Naive B cell (primary cell): ENCODE data around the gene CEMP1. TPM values are rescaled to one million over a fixed set of nuclear protein-coding genes. Genes with fewer than 3 reads are reported as not detected.

Source experiments
- ATAC-seq, 2 donors: fragments of 150-1000 bp; cut with Tn5 transposase; 2 replicates each; pipeline ENCODE4 v1.10.0; 2021; ENCODE audit warnings: low read depth in 2 of 2, mild to moderate bottlenecking in 2 of 2, moderate library complexity in 2 of 2
- DNase-seq: peaks from one replicate; pipeline ENCODE4 v3.0.0; 2022
- H3K27ac Mint-ChIP-seq, 6 donors: one replicate each; pipeline ENCODE4 v1.8.0; 2020 to 2022; ENCODE audit warnings: mild to moderate bottlenecking in 6 of 6, mixed read lengths in 6 of 6, moderate library complexity in 5 of 6, inconsistent platforms in 2 of 6
- H3K27me3 Mint-ChIP-seq, 3 donors: one replicate each; pipeline ENCODE4 v1.8.0; 2021 to 2022; ENCODE audit warnings: mixed read lengths in 3 of 3, mild to moderate bottlenecking in 1 of 3
- H3K36me3 Mint-ChIP-seq, 2 donors: one replicate each; pipeline ENCODE4 v1.8.0; 2020 to 2022; ENCODE audit warnings: mixed read lengths in 2 of 2, inconsistent platforms in 1 of 2, mild to moderate bottlenecking in 1 of 2
- H3K4me1 Mint-ChIP-seq, 3 donors: one replicate each; pipeline ENCODE4 v1.8.0; 2020 to 2022; ENCODE audit warnings: mixed read lengths in 3 of 3, inconsistent platforms in 1 of 3, mild to moderate bottlenecking in 1 of 3, moderate library complexity in 1 of 3
- H3K4me3 Mint-ChIP-seq, 8 donors: one replicate each; pipeline ENCODE4 v1.8.0; 2020 to 2022; ENCODE audit warnings: mild to moderate bottlenecking in 8 of 8, mixed read lengths in 8 of 8, moderate library complexity in 8 of 8, inconsistent platforms in 2 of 8
- H3K9me3 Mint-ChIP-seq, 7 donors: one replicate each; pipeline ENCODE4 v1.8.0; 2020 to 2022; ENCODE audit warnings: mixed read lengths in 7 of 7, mild to moderate bottlenecking in 5 of 7, inconsistent platforms in 2 of 7, moderate library complexity in 1 of 7
- polyA plus RNA-seq, 6 donors: library from polyadenylated mRNA; unstranded; fragments of 300-500 nt; fragmentation: Illumina TruSeq; gene quantifications; one replicate each; pipeline ENCODE4 v1.2.3, GENCODE V29; 2021; ENCODE audit warnings: low read depth in 6 of 6

Gene CEMP1
- polyA plus RNA-seq, 6 donors from 2014 or later, result 2.4 to 5.7 (median 3.5) TPM

DNA sequence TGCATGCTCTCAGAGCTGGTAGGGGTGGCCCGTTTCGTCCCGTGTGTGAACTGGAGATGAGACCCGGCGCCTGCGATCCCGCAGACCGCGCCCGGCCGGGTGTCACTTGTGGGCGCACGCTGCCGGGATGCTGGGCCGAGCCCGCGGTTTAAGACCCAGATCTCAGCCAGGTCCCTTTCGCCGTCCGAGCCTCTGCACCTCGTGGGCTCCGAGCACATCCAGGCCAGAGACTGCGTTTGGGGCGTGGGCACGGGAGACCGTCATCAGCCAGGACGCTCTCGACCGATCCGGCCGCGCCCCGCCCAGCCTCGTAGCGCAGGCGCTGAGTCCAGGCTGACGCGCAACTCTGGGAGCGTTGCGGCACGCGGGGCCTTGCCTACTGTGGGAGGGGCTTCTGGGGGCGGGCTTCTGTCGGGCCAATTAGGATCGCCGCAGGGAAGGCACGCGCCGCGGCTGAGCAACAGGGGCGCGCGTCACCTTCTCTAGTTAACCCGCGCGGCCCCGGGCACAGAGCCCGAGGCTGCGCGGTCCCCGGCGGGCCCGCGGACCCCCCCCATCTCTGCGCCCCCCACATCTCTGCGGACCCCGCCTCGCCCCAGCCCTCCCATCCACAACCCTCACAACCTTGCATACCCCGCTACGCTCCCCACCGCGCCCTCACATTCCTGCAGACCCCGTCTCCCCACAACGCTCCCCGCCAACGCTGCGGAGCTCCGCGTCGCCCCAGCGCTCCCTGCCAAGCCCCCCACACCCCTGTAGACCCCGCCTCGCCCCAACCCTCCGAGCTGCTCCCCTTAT is 687 bp upstream of the CEMP1 start:
- Mint-ChIP-seq H3K27ac (peak overlapping the region; percentile 99 to 100 (median 100)), H3K4me1 (peaks cover 23 to 34% (median 30%) of the 10 kb centered on the region in 3 donors), H3K4me3 (peak overlapping the region; percentile 91 to 99 (median 97))

DNA sequence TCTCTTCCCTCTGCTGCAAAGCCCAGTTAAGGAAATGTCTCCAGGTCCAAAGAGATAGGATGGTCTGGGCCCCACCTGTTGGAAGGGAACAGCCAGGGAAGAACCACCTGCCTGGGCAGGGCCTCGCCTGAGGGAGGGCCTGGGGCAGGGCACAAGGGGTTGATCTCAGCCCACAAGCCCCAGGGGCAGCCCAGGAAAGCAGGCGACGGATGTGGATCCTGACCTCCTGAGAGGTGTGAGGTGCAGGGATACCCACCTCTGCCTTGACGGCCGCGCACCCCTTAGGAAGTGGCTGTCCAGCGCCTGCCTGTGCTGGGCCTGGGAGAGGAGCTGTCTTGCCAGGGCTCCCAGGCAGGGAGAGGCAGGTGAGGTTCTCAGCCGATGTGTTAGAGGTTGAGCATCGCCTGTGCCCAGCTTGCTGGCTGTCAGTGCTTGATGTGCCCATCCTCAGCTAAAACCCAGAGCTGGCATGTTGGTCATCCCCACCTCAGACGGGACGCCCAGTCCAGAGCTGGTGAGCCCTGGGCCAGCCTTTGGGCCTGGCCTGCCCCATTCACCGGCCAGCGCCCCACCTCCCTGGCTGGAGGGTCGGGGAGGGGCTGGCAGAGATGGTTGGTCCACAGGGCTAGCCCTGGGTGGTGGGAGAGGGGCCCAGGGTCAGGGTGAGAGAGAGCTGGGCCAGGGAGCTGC is 434 bp downstream of the CEMP1 start:
- peak; percentile 8 for DNase-seq
- peaks cover 0 to 7% of the 10 kb centered on the region in 2 donors for H3K36me3 Mint-ChIP-seq

More for the DNA sequence above, 687 bp upstream of the CEMP1 start:
- peak; percentile 98 for DNase-seq
- no peaks in the 10 kb centered on the region for H3K9me3 Mint-ChIP-seq
- ATAC-seq, result peak; percentile 80 to 82
- H3K36me3 Mint-ChIP-seq, result no peaks in the 10 kb centered on the region
- no peaks in the 10 kb centered on the region for H3K27me3 Mint-ChIP-seq

GRCh38 chr16:2529961-2530628 is 1.1 kb downstream of the CEMP1 start:
- Mint-ChIP-seq H3K27ac (peak overlapping the region in 5 of 6 donors; percentile 90 to 99 (median 93)), H3K4me1 (peaks cover 23 to 35% (median 28%) of the 10 kb centered on the region in 3 donors), H3K9me3 (no peaks in the 10 kb centered on the region), H3K4me3 (peak overlapping the region in 6 of 8 donors; percentile 16 to 99 (median 62)), H3K36me3 (peaks cover 0 to 7% of the 10 kb centered on the region in 2 donors), H3K27me3 (no peaks in the 10 kb centered on the region)
- no peak for ATAC-seq
- DNase-seq, result peak; percentile 1

More for the DNA sequence above, 434 bp downstream of the CEMP1 start:
- H3K27me3 Mint-ChIP-seq, result no peaks in the 10 kb centered on the region
- peak overlapping the region in 6 of 8 donors; percentile 91 to 99 (median 97) for H3K4me3 Mint-ChIP-seq
- no peak for ATAC-seq
- peak overlapping the region; percentile 99 to 100 (median 100) for H3K27ac Mint-ChIP-seq
- H3K4me1 Mint-ChIP-seq, result peaks cover 23 to 35% (median 28%) of the 10 kb centered on the region in 3 donors
- no peaks in the 10 kb centered on the region for H3K9me3 Mint-ChIP-seq

- Mint-ChIP-seq H3K27me3 (no peaks in the 10 kb centered on the region), H3K9me3 (no peaks in the 10 kb centered on the region), H3K4me3 (peak overlapping the region in 3 of 8 donors; percentile 16 to 70 (median 37)), H3K27ac (peak overlapping the region in 4 of 6 donors; percentile 26 to 99 (median 80)), H3K4me1 (peaks cover 26 to 39% (median 33%) of the 10 kb centered on the region in 3 donors), H3K36me3 (peaks cover 6 to 12% of the 10 kb centered on the region in 2 donors)
- no peak for ATAC-seq
- peak; percentile 14 for DNase-seq
Measured at GRCh38 chr16:2529061-2529931, 1.9 kb downstream of the CEMP1 start.

GRCh38 chr16:2528161-2529060 is 2.8 kb downstream of the CEMP1 start:
- no peak for ATAC-seq
- peaks cover 7 to 18% of the 10 kb centered on the region in 2 donors for H3K36me3 Mint-ChIP-seq
- no peak overlapping the region for H3K4me3 Mint-ChIP-seq
- DNase-seq, result peak; percentile 9
- H3K4me1 Mint-ChIP-seq, result peaks cover 33 to 48% (median 34%) of the 10 kb centered on the region in 3 donors
- H3K27ac Mint-ChIP-seq, result peak overlapping the region in 1 of 6 donors; percentile 53
- H3K9me3 Mint-ChIP-seq, result no peaks in the 10 kb centered on the region
- no peaks in the 10 kb centered on the region for H3K27me3 Mint-ChIP-seq

- no peaks in the 10 kb centered on the region for H3K9me3 Mint-ChIP-seq
- peaks cover 7 to 18% of the 10 kb centered on the region in 2 donors for H3K36me3 Mint-ChIP-seq
- peaks cover 30 to 45% (median 32%) of the 10 kb centered on the region in 3 donors for H3K4me1 Mint-ChIP-seq
- DNase-seq (no peak), ATAC-seq (no peak)
- no peak overlapping the region for H3K27ac Mint-ChIP-seq
- H3K27me3 Mint-ChIP-seq, result no peaks in the 10 kb centered on the region
- no peak overlapping the region for H3K4me3 Mint-ChIP-seq
Measured at GRCh38 chr16:2527784-2528100, 3.5 kb downstream of the CEMP1 start.

DNA sequence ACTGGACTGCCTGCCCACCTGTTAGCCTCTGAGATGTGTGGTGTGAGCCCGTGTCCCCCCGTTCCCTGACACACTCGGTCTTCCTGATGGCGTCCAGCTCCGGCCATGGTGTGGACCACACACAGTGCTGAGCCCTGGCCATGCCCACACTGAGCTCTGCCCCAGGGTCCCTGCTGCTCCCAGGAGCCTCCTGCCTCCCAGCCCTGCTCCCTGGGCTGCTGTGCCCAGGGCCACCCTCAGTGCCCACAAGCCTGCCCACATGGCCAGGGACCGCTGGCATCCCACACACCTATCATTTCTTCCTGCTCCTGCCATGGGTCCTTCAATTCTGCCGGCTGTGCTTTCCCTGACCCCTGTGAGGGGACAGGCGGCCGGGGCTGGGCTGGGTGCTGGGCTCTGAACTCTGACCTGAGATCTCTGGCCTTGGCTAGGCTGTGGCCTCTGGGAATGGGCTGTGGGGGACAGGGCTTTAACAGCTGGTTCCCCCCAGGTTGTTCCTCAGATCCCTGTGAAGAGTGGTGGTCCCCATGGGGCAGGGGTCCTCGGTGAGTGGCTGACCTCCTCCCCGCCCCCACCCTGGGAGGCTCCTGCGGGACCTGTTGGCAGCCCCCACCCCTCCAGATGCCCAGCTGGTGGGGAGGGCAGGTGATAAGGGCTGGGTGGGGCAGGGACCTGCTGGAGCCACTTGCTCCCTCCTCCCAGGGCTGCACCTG is 4.0 kb downstream of the CEMP1 start:
- no peaks in the 10 kb centered on the region for H3K9me3 Mint-ChIP-seq
- ATAC-seq (no peak), DNase-seq (peak; percentile 3)
- peak overlapping the region in 2 of 6 donors; percentile 66 to 79 for H3K27ac Mint-ChIP-seq
- peaks cover 26 to 40% (median 29%) of the 10 kb centered on the region in 3 donors for H3K4me1 Mint-ChIP-seq
- no peak overlapping the region for H3K4me3 Mint-ChIP-seq
- H3K36me3 Mint-ChIP-seq, result peaks cover 7 to 18% of the 10 kb centered on the region in 2 donors
- H3K27me3 Mint-ChIP-seq, result no peaks in the 10 kb centered on the region

DNA sequence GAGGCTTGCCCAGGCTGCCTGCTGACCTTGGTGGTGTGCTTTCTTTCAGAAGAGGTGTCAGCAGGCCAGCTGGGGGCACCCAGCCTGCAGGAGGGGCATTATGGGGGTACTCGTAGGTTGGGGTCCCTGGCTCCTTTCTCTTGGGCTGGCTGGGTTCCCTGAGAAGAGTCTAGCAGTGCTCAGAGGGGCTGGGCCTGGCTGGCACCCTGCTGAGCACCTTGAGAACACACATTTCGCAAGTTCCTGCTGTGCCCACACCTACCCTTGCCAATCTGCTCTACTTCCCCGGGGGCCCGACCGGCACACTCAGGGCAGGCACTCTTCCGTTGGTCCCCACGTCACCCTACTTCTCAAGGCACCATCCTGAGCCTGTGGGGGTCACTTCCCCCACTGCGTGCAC is 5.1 kb downstream of the CEMP1 start:
- H3K4me1 Mint-ChIP-seq, result peaks cover 25 to 33% (median 31%) of the 10 kb centered on the region in 3 donors
- peak overlapping the region in 2 of 8 donors; percentile 29 to 30 for H3K4me3 Mint-ChIP-seq
- no peaks in the 10 kb centered on the region for H3K27me3 Mint-ChIP-seq
- peak overlapping the region in 2 of 6 donors; percentile 24 to 42 for H3K27ac Mint-ChIP-seq
- peaks cover 0 to 2% (median 0%) of the 10 kb centered on the region in 7 donors for H3K9me3 Mint-ChIP-seq
- H3K36me3 Mint-ChIP-seq, result peaks cover 7 to 18% of the 10 kb centered on the region in 2 donors
- DNase-seq, result no peak
- ATAC-seq, result no peak

- Mint-ChIP-seq H3K27me3 (no peaks in the 10 kb centered on the region), H3K36me3 (peaks cover 7 to 18% of the 10 kb centered on the region in 2 donors), H3K4me1 (peaks cover 30 to 38% (median 36%) of the 10 kb centered on the region in 3 donors), H3K9me3 (peaks cover 0 to 3% (median 0%) of the 10 kb centered on the region in 7 donors), H3K27ac (peak overlapping the region; percentile 44 to 99 (median 85)), H3K4me3 (peak overlapping the region in 4 of 8 donors; percentile 25 to 67 (median 44))
- ATAC-seq, result no peak
- no peak for DNase-seq
Measured at GRCh38 chr16:2524339-2524938, 6.8 kb downstream of the CEMP1 start.

DNA sequence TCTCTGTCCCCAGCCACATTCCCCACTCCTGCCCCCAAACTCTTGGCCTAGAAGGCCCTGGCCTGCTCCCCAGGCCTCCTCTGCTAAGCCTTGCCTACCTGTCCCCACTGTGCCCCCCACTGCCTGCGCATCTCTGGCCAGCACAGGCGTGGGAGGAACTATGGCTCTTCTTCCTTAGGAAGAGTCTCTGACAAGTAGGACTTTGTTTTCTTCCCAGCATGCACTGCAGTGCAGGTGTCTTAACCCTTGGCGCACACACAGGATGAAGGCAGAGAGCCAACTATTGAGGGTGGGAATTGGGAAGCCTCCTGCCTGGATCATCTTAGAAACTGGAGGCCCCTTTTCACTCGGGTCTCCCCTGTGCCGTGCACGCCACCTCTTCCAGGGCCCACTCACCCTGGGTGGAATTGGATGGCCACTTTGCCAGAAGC is 7.4 kb downstream of the CEMP1 start:
- Mint-ChIP-seq H3K27me3 (no peaks in the 10 kb centered on the region), H3K4me1 (peaks cover 36 to 44% (median 39%) of the 10 kb centered on the region in 3 donors), H3K9me3 (peaks cover 0 to 3% (median 0%) of the 10 kb centered on the region in 7 donors), H3K36me3 (peaks cover 7 to 18% of the 10 kb centered on the region in 2 donors), H3K27ac (peak overlapping the region; percentile 44 to 99 (median 87)), H3K4me3 (peak overlapping the region in 2 of 8 donors; percentile 13 to 42)
- ATAC-seq (no peak), DNase-seq (no peak)
